Liver (tissue), 9 donors: ENCODE measurements around the gene ASIC3. TPM values are rescaled to one million over a fixed set of nuclear protein-coding genes. Genes with fewer than 3 reads are reported as not detected.

Source experiments
- DNase-seq: peaks from one replicate; pipeline ENCODE4 v3.0.0-alpha.2; 2017; ENCODE audit warnings: low spot score
- H3K27ac ChIP-seq, 2 donors: one replicate each; pipeline ENCODE4 v1.7.0; 2013; ENCODE audit warnings: inconsistent platforms in 2 of 2, low read length in 2 of 2, control low read depth in 1 of 2, low read depth in 1 of 2, mild to moderate bottlenecking in 1 of 2
- H3K27me3 ChIP-seq, 4 donors: one replicate each; pipeline versions ENCODE4 v1.6.1 to v1.7.0; 2013; ENCODE audit warnings: low read length in 3 of 4, inconsistent platforms in 1 of 4, mild to moderate bottlenecking in 1 of 4, moderate library complexity in 1 of 4; ENCODE audit not compliant: control insufficient read depth in 4 of 4, insufficient read depth in 4 of 4
- H3K36me3 ChIP-seq, 4 donors: one replicate each; pipeline versions ENCODE4 v1.6.1 to v1.7.0; 2013; ENCODE audit warnings: low read length in 3 of 4, mild to moderate bottlenecking in 3 of 4, low read depth in 1 of 4, moderate library complexity in 1 of 4; ENCODE audit not compliant: control insufficient read depth in 4 of 4, insufficient read depth in 3 of 4
- H3K4me1 ChIP-seq, 4 donors: one replicate each; pipeline versions ENCODE4 v1.6.1 to v1.7.0; 2013; ENCODE audit warnings: low read length in 3 of 4, mild to moderate bottlenecking in 3 of 4, moderate library complexity in 1 of 4; ENCODE audit not compliant: control insufficient read depth in 4 of 4, insufficient read depth in 4 of 4
- H3K4me3 ChIP-seq, 3 donors: one replicate each; pipeline versions ENCODE4 v1.6.1 to v1.7.0; 2013; ENCODE audit warnings: low read length in 3 of 3, control low read depth in 1 of 3, low read depth in 1 of 3, mild to moderate bottlenecking in 1 of 3
- H3K9ac ChIP-seq, 2 donors: one replicate each; pipeline ENCODE4 v1.7.0; 2013; ENCODE audit warnings: low read length in 2 of 2, mild to moderate bottlenecking in 2 of 2, moderate library complexity in 2 of 2, control low read depth in 1 of 2, low read depth in 1 of 2
- H3K9me3 ChIP-seq, 4 donors: one replicate each; pipeline versions ENCODE4 v1.6.1 to v1.7.0; 2013; ENCODE audit warnings: low read length in 3 of 4; ENCODE audit not compliant: control insufficient read depth in 4 of 4
- ATF3 ChIP-seq: IDR thresholded peaks from 2 replicates; pipeline ENCODE4 v1.6.1; 2016; ENCODE audit warnings: antibody characterized with exemption
- CTCF ChIP-seq: fragments of 150-350 bp; IDR thresholded peaks from 2 replicates; pipeline ENCODE4 v1.5.1; 2017; ENCODE audit warnings: improper control_type of control experiment, low read depth, low read length; ENCODE audit not compliant: missing input control
- EGR1 ChIP-seq, 2 donors: IDR thresholded peaks; 2 replicates each; pipeline ENCODE4 v1.6.1; 2016 to 2018; ENCODE audit warnings: antibody characterized with exemption in 2 of 2, low read depth in 2 of 2
- FOXA1 ChIP-seq: IDR thresholded peaks from 2 replicates; pipeline ENCODE4 v1.6.1; 2016; ENCODE audit warnings: antibody characterized with exemption
- FOXA2 ChIP-seq: IDR thresholded peaks from 2 replicates; pipeline ENCODE4 v1.6.1; 2016; ENCODE audit warnings: antibody characterized with exemption
- GABPA ChIP-seq, 2 donors: IDR thresholded peaks in 1 of 2; conservative IDR thresholded peaks in 1 of 2; 2 replicates each; pipeline ENCODE4 v1.6.1; 2016; ENCODE audit warnings: antibody characterized with exemption in 2 of 2, mild to moderate bottlenecking in 1 of 2, moderate library complexity in 1 of 2
- HNF4A ChIP-seq, 2 donors: conservative IDR thresholded peaks; 2 replicates each; pipeline ENCODE4 v1.6.1; 2016; ENCODE audit warnings: antibody characterized with exemption in 2 of 2, mild to moderate bottlenecking in 2 of 2
- HNF4G ChIP-seq: IDR thresholded peaks from 2 replicates; pipeline ENCODE4 v1.6.1; 2016; ENCODE audit warnings: antibody characterized with exemption
- JUND ChIP-seq, 2 donors: IDR thresholded peaks; 2 replicates each; pipeline ENCODE4 v1.6.1; 2016; ENCODE audit warnings: antibody characterized with exemption in 2 of 2
- MAX ChIP-seq: IDR thresholded peaks from 2 replicates; pipeline ENCODE4 v1.6.1; 2016; ENCODE audit warnings: antibody characterized with exemption
- NR2F2 ChIP-seq: IDR thresholded peaks from 2 replicates; pipeline ENCODE4 v1.6.1; 2016; ENCODE audit warnings: antibody characterized with exemption
- RAD21 ChIP-seq, 2 donors: IDR thresholded peaks; 2 replicates each; pipeline ENCODE4 v1.6.1; 2016; ENCODE audit warnings: antibody characterized with exemption in 2 of 2, mild to moderate bottlenecking in 2 of 2
- RXRA ChIP-seq, 2 donors: IDR thresholded peaks; 2 replicates each; pipeline ENCODE4 v1.6.1; 2017 to 2018; ENCODE audit warnings: antibody characterized with exemption in 2 of 2, mild to moderate bottlenecking in 1 of 2
- SP1 ChIP-seq: IDR thresholded peaks from 2 replicates; pipeline ENCODE4 v1.6.1; 2018; ENCODE audit warnings: antibody characterized with exemption, mild to moderate bottlenecking
- TAF1 ChIP-seq: conservative IDR thresholded peaks from 2 replicates; pipeline ENCODE4 v1.6.1; 2016; ENCODE audit warnings: antibody characterized with exemption, mild to moderate bottlenecking
- YY1 ChIP-seq: IDR thresholded peaks from 2 replicates; pipeline ENCODE4 v1.6.1; 2016; ENCODE audit warnings: antibody characterized with exemption, mild to moderate bottlenecking
- ZBTB33 ChIP-seq: IDR thresholded peaks from 2 replicates; pipeline ENCODE4 v1.6.1; 2016; ENCODE audit warnings: antibody characterized with exemption
- WGBS: extraction: QIAGEN DNeasy Blood & Tissue Kit; methylation state at CpG from one replicate; pipeline ENCODE4 v1.1.7; 2013; 5-methylcytosine and 5-hydroxymethylcytosine counted together
- polyA plus RNA-seq, 2 donors: library from polyadenylated mRNA; stranded (reverse) in 1 of 2; unstranded in 1 of 2; fragments of 200-250 nt in 1 of 2; fragments of >200 nt in 1 of 2; fragmentation: Nextera tagmentation in 1 of 2; extraction: Ambion mirVana in 1 of 2; gene quantifications; one replicate each; pipeline versions ENCODE4 v1.2.1 to v1.2.3, GENCODE V29; 2013 to 2015
- total RNA-seq, 2 donors: library from RNA; depleted of rRNA; stranded (reverse); fragments of >200 nt; gene quantifications; one replicate each; pipeline ENCODE4 v1.2.3, GENCODE V29; 2014
- TF ChIP-seq, protein P1 (sequence below): IDR thresholded peaks from 2 replicates; pipeline ENCODE4 v1.6.1; 2016; ENCODE audit warnings: antibody characterized with exemption, mild to moderate bottlenecking
- donor health status: healthy.
- donor health status: healthy.
- donor health status: healthy.
- donor health status: healthy.
- donor health status: healthy.

The ASIC3 gene
- total and polyA plus RNA-seq, 4 donors, result 0.05 to 1.0 (median 0.39) TPM

DNA sequence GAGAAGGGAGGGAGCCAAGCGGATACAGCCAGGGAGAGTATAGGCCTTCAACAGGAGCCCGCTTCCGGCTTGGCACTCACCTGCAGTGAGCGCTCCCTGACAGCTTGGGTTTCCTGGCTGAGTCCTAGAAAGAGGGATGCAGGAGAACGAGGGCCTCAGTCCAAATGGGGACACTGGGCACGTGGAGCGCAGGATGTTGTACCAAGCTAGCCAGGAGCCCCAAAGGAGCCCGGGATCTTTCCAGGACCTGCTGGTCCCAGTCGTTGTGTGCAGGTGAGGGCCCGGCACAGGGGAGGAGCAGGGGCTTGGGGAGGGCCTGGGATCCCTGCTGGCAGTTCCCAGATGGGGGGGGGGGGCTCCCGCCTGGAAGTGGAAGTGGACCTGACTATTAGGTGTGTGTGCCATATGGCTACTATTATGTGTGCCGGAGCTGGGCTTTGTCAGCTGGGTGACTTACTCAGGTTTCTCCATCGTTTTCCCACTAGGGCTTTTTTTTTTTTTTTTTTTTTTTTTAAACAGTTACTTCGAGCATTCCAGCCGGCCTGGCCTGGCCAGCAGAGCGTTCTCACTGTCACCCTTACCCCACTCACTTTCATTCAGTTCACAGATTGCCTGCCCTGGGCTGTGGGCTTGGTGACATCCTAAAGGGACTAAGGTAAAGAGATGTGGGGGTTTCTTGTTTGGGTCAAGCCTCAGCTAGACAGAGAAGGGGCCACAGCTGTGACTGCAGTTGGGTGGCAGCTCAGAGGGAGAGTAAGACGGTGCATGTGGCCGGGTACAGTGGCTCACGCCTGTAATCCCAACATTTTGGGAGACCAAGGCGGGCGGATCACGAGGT lies 41.8 kb downstream of the ASIC3 start:
- Histone ChIP-seq H3K9me3 (no peaks in the 10 kb centered on the region), H3K27ac (peak overlapping the region; percentile 81 to 93), H3K36me3 (peaks cover 0 to 2% (median 0%) of the 10 kb centered on the region in 4 donors), H3K4me1 (peaks cover 10 to 51% (median 37%) of the 10 kb centered on the region in 4 donors), H3K4me3 (no peak overlapping the region), H3K27me3 (no peaks in the 10 kb centered on the region), H3K9ac (peak overlapping the region in 1 of 2 donors; percentile 23)
- no peak for DNase-seq
- WGBS, result 83% methylated on average over 22 of the region's 22 CpGs
- no peak for TF ChIP-seq SP1
- no peak for TF ChIP-seq YY1
- no peak for TF ChIP-seq FOXA2
- TF ChIP-seq ATF3, result no peak
- TF ChIP-seq RXRA (IDR thresholded peaks at IDR 0.05), result no peak
- TF ChIP-seq EGR1 (IDR thresholded peaks at IDR 0.05; ENCODE audit: low read depth in 2 of 2), result no peak

DNA sequence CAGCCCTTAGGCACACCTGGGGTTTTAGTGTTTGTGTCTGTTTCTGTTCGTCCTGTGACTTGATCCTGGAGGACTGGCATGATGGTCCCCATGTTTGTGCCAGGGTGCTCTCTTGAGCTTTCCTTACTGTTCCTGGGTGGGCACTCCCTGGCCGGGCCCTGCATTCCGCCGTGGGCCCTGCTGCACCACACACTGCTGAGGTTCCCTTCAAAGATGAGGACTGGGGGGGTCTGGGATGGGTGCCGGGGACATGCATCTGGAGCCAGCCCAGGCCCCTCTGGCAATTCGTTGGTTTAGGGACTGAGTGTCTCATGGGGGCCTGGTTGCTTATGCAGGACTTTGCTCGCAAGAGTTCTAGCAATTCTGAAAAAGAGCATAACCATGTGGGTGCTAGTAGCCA lies 42.7 kb downstream of the ASIC3 start:
- TF ChIP-seq FOXA1 (no peak), RAD21 (IDR thresholded peaks at IDR 0.05) (no peak), RXRA (IDR thresholded peaks at IDR 0.05) (no peak), HNF4G (no peak), NR2F2 (no peak), JUND (IDR thresholded peaks at IDR 0.05) (no peak), HNF4A (conservative IDR thresholded peaks at IDR 0.05) (no peak), GABPA (IDR thresholded peaks at IDR 0.05 in 1 of 2, conservative IDR thresholded peaks at IDR 0.05 in 1 of 2) (no peak), ATF3 (no peak)
- TF ChIP-seq, protein P1, sequence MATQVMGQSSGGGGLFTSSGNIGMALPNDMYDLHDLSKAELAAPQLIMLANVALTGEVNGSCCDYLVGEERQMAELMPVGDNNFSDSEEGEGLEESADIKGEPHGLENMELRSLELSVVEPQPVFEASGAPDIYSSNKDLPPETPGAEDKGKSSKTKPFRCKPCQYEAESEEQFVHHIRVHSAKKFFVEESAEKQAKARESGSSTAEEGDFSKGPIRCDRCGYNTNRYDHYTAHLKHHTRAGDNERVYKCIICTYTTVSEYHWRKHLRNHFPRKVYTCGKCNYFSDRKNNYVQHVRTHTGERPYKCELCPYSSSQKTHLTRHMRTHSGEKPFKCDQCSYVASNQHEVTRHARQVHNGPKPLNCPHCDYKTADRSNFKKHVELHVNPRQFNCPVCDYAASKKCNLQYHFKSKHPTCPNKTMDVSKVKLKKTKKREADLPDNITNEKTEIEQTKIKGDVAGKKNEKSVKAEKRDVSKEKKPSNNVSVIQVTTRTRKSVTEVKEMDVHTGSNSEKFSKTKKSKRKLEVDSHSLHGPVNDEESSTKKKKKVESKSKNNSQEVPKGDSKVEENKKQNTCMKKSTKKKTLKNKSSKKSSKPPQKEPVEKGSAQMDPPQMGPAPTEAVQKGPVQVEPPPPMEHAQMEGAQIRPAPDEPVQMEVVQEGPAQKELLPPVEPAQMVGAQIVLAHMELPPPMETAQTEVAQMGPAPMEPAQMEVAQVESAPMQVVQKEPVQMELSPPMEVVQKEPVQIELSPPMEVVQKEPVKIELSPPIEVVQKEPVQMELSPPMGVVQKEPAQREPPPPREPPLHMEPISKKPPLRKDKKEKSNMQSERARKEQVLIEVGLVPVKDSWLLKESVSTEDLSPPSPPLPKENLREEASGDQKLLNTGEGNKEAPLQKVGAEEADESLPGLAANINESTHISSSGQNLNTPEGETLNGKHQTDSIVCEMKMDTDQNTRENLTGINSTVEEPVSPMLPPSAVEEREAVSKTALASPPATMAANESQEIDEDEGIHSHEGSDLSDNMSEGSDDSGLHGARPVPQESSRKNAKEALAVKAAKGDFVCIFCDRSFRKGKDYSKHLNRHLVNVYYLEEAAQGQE, result no peak
- Histone ChIP-seq H3K36me3 (peaks cover 0 to 2% (median 0%) of the 10 kb centered on the region in 4 donors), H3K27me3 (no peaks in the 10 kb centered on the region), H3K9ac (no peak overlapping the region), H3K4me1 (peaks cover 10 to 42% (median 30%) of the 10 kb centered on the region in 4 donors), H3K9me3 (no peaks in the 10 kb centered on the region), H3K27ac (no peak overlapping the region), H3K4me3 (no peak overlapping the region)
- no peak for DNase-seq
- WGBS, result 93% methylated on average over 7 of the region's 7 CpGs

DNA sequence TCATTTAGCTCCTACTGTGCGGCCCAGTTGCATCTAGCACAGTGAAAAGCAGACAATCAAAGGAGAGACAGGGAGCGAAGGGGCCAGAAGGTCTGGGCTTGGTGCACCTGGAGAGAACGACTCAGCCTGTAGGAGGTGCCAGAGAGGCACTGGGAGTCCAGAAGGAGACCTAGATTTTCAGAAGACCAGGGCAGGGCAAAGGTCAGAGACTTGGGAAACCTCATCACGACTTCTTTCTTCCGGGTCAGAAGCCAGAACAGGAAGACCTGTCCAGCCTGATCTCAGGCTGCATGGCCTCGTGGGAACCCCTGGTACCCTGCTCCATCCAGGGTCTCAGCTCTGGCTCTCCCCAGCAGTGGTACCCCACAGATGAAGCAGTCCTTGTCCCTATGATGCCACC lies 43.1 kb downstream of the ASIC3 start:
- DNase-seq, result no peak
- 55% methylated on average over 6 of the region's 6 CpGs for WGBS
- Histone ChIP-seq H3K4me3 (no peak overlapping the region), H3K9ac (no peak overlapping the region), H3K9me3 (no peaks in the 10 kb centered on the region), H3K27ac (no peak overlapping the region), H3K36me3 (peaks cover 0 to 2% (median 0%) of the 10 kb centered on the region in 4 donors), H3K4me1 (peaks cover 10 to 42% (median 30%) of the 10 kb centered on the region in 4 donors), H3K27me3 (no peaks in the 10 kb centered on the region)
- TF ChIP-seq SP1 (no peak), ZBTB33 (no peak), MAX (no peak), CTCF (peak; percentile 25), TAF1 (no peak), FOXA1 (no peak), FOXA2 (no peak), ATF3 (no peak), HNF4A (conservative IDR thresholded peaks at IDR 0.05) (no peak), JUND (IDR thresholded peaks at IDR 0.05) (no peak), YY1 (no peak), RXRA (IDR thresholded peaks at IDR 0.05) (no peak), NR2F2 (peak; percentile 90)
